A549 (cell line): ENCODE results near the gene NUP214. TPM values are rescaled to one million over a fixed set of nuclear protein-coding genes. Genes with fewer than 3 reads are reported as not detected.

Experiments used
- ATAC-seq, 2 experiments: fragments of 200-7000 bp in 1 of 2; fragments of >200 bp in 1 of 2; cut with Nextera tagmentation in 1 of 2; cut with Tn5 transposase in 1 of 2; 3 replicates each; pipeline versions ENCODE4 v1.8.0 to v1.9.1; 2018 to 2020; ENCODE audit warnings: mild to moderate bottlenecking in 1 of 2, moderate library complexity in 1 of 2
- CTCF ChIA-PET: fragments of 300-600 bp; sonication (Branson Sonifier 250); formaldehyde crosslinking; extraction: SDS; loops from one replicate; lab custom pipeline; 2021; ENCODE audit warnings: antibody characterized with exemption, inconsistent platforms; lab: Yijun Ruan, JAX
- POLR2A ChIA-PET: fragments of 350-600 bp; formaldehyde crosslinking; extraction: SDS; loops from one replicate; lab custom pipeline; 2021; ENCODE audit warnings: antibody characterized with exemption, inconsistent platforms; lab: Yijun Ruan, JAX
- DNase-seq, 2 experiments: peaks; one replicate each; pipeline versions ENCODE4 v3.0.0 to v3.0.0-alpha.2; 2011 to 2016; ENCODE audit warnings: low read depth in 1 of 2, low spot score in 1 of 2
- FAIRE-seq: peaks from 2 replicates; lab custom pipeline; 2011; peaks lifted over from hg19 to GRCh38; lab: Jason Lieb, UNC
- H3K27ac ChIP-seq, 2 experiments: fragments of >200 bp; sonication (Bioruptor Twin); formaldehyde crosslinking; 3 replicates each; pipeline ENCODE4 v1.5.1; 2016 to 2017
- H3K4me1 ChIP-seq: fragments of >200 bp; sonication (Bioruptor Twin); formaldehyde crosslinking; 3 replicates; pipeline ENCODE4 v1.6.1; 2016
- H3K4me2 ChIP-seq: fragments of >200 bp; sonication (Bioruptor Twin); formaldehyde crosslinking; 3 replicates; pipeline ENCODE4 v1.6.1; 2016
- H3K4me3 ChIP-seq: fragments of >200 bp; sonication (Bioruptor Twin); formaldehyde crosslinking; 3 replicates; pipeline ENCODE4 v1.5.1; 2016
- H3K9me3 ChIP-seq: fragments of >200 bp; sonication (Bioruptor Twin); formaldehyde crosslinking; 3 replicates; pipeline ENCODE4 v1.6.1; 2016
- BCL3 ChIP-seq: fragments of >200 bp; sonication (Bioruptor Twin); formaldehyde crosslinking; IDR thresholded peaks from 3 replicates; pipeline ENCODE4 v1.6.1; 2016
- BHLHE40 ChIP-seq: IDR thresholded peaks from 2 replicates; pipeline ENCODE4 v1.6.1; 2012; ENCODE audit warnings: low read depth, low read length, inconsistent platforms
- CBX2 ChIP-seq: fragments of 200-600 bp; sonication (generic); IDR thresholded peaks from 2 replicates; pipeline ENCODE4 v1.6.1; 2016; ENCODE audit warnings: low read depth, mild to moderate bottlenecking, borderline replicate concordance
- CBX8 ChIP-seq: fragments of 200-600 bp; sonication (generic); IDR thresholded peaks from 2 replicates; pipeline ENCODE4 v1.6.1; 2016
- CTCF ChIP-seq: fragments of >200 bp; sonication (Bioruptor Twin); formaldehyde crosslinking; IDR thresholded peaks from 3 replicates; pipeline ENCODE4 v1.5.1; 2016
- E2F6 ChIP-seq: IDR thresholded peaks from 2 replicates; pipeline ENCODE4 v1.6.1; 2012; ENCODE audit warnings: low read depth, borderline replicate concordance
- ESRRA ChIP-seq: fragments of 150-350 bp; IDR thresholded peaks from 2 replicates; pipeline ENCODE4 v1.6.1; 2014; ENCODE audit warnings: mild to moderate bottlenecking, low read length, borderline replicate concordance
- HDAC2 ChIP-seq: fragments of 200-600 bp; sonication (generic); IDR thresholded peaks from 2 replicates; pipeline ENCODE4 v1.6.1; 2016
- HOXA7 ChIP-seq: fragments of 250-450 bp; sonication (Bioruptor Pico); IDR thresholded peaks from 2 replicates; pipeline ENCODE4 v1.5.0; 2020; ENCODE audit warnings: mild to moderate bottlenecking, moderate library complexity
- HOXB13 ChIP-seq: fragments of 250-450 bp; sonication (Bioruptor Pico); IDR thresholded peaks from 2 replicates; pipeline ENCODE4 v1.5.0; 2020; ENCODE audit warnings: low read depth, mild to moderate bottlenecking, moderate library complexity
- KDM5A ChIP-seq: fragments of 200-600 bp; sonication (generic); IDR thresholded peaks from 2 replicates; pipeline ENCODE4 v1.6.1; 2016; ENCODE audit warnings: antibody characterized with exemption, mild to moderate bottlenecking
- MAZ ChIP-seq: fragments of 150-350 bp; IDR thresholded peaks from 2 replicates; pipeline ENCODE4 v1.6.1; 2014; ENCODE audit warnings: antibody characterized with exemption, low read depth, low read length, borderline replicate concordance
- NPAS2 ChIP-seq: fragments of 250-450 bp; sonication (Bioruptor Pico); IDR thresholded peaks from 2 replicates; pipeline ENCODE4 v1.8.0; 2022; ENCODE audit warnings: mild to moderate bottlenecking, moderate library complexity, borderline replicate concordance
- NR3C1 ChIP-seq: fragments of >200 bp; sonication (Bioruptor Twin); formaldehyde crosslinking; IDR thresholded peaks from 3 replicates; pipeline ENCODE4 v1.6.1; 2017
- POLR2A ChIP-seq: IDR thresholded peaks from 2 replicates; pipeline ENCODE4 v1.6.1; 2012; ENCODE audit warnings: mild to moderate bottlenecking, low read length
- RCOR1 ChIP-seq: fragments of 150-350 bp; IDR thresholded peaks from 2 replicates; pipeline ENCODE4 v1.6.1; 2014; ENCODE audit warnings: antibody characterized with exemption, low read length, low read depth
- RFX5 ChIP-seq: fragments of 450-650 bp; IDR thresholded peaks from 2 replicates; pipeline ENCODE4 v1.7.1; 2014; ENCODE audit warnings: antibody characterized with exemption, mild to moderate bottlenecking, moderate library complexity
- RNF2 ChIP-seq: fragments of 200-600 bp; sonication (generic); IDR thresholded peaks from 2 replicates; pipeline ENCODE4 v1.6.1; 2016; ENCODE audit warnings: low read depth, mild to moderate bottlenecking, antibody characterized with exemption, moderate library complexity, borderline replicate concordance
- SMC3 ChIP-seq: fragments of >200 bp; sonication (Bioruptor Twin); formaldehyde crosslinking; IDR thresholded peaks from 3 replicates; pipeline ENCODE4 v1.6.1; 2018; ENCODE audit warnings: inconsistent platforms
- TFCP2L1 ChIP-seq: fragments of 250-450 bp; sonication (Bioruptor Pico); IDR thresholded peaks from 2 replicates; pipeline ENCODE4 v1.5.0; 2021; ENCODE audit warnings: mild to moderate bottlenecking
- USF2 ChIP-seq: fragments of 450-650 bp; IDR thresholded peaks from 2 replicates; pipeline ENCODE4 v1.6.1; 2014; ENCODE audit warnings: antibody characterized with exemption
- ZFP36 ChIP-seq: fragments of 450-650 bp; IDR thresholded peaks from 2 replicates; pipeline ENCODE4 v1.6.1; 2014; ENCODE audit warnings: borderline replicate concordance; ENCODE audit not compliant: partially characterized antibody
- ZNF302 ChIP-seq: fragments of 250-450 bp; sonication (Bioruptor Pico); IDR thresholded peaks from 2 replicates; pipeline ENCODE4 v1.9.0; 2021; ENCODE audit warnings: inconsistent platforms, mild to moderate bottlenecking, moderate library complexity
- WGBS: methylation state at CpG from one replicate; pipeline ENCODE4 v1.1.6; 2017; ENCODE audit errors: missing lambda C conversion rate; 5-methylcytosine and 5-hydroxymethylcytosine counted together
- polyA plus RNA-seq, 4 experiments: library from polyadenylated mRNA; depleted of rRNA in 3 of 4; stranded (reverse); fragments of >200 nt; fragmentation: RNase III in 1 of 4; extraction: RNeasy Plus Mini Kit Qiagen cat#74134 plus additional on column Dnase treatment in 1 of 4; gene quantifications; 2 replicates in 3 of 4; 3 replicates in 1 of 4; pipeline ENCODE4 v1.2.3, GENCODE V29; 2011 to 2017

NUP214 gene
- polyA plus RNA-seq, 2 of the 4 experiments (the other 2 are of a cell fraction), result 14.4 to 18.5 TPM

GRCh38 chr9:131167146-131167692 lies 41.8 kb downstream of the NUP214 start:
- CTCF ChIA-PET, result interaction anchor here (0.9 to 7.6 kb wide), 3 partner anchors 11 to 396 kb away, joined by 3 to 64 read pairs (median 21); no protein-coding TSS in a partner anchor
- TF ChIP-seq CBX2, result no peak
- TF ChIP-seq KDM5A, result no peak
- no peak for TF ChIP-seq BCL3
- TF ChIP-seq MAZ, result no peak
- WGBS, result 84% methylated on average over 6 of the region's 6 CpGs
- FAIRE-seq (no peak), ATAC-seq (no peak), DNase-seq (no peak)
- no peaks in the 10 kb centered on the region for H3K9me3 ChIP-seq
- no peak overlapping the region for H3K4me3 ChIP-seq
- H3K27ac ChIP-seq, result no peak overlapping the region
- H3K4me2 ChIP-seq, result no peak overlapping the region
- POLR2A ChIA-PET, result interaction anchor here (0.8 kb wide), 1 partner anchor 42 kb away, joined by 3 read pairs; the partner anchor contains the start of gene NUP214
- no peaks in the 10 kb centered on the region for H3K4me1 ChIP-seq

GRCh38 chr9:131167936-131168335 lies 42.5 kb downstream of the NUP214 start:
- H3K4me3 ChIP-seq, result no peak overlapping the region
- WGBS, result 95% methylated on average over 4 of the region's 4 CpGs
- no peak overlapping the region for H3K27ac ChIP-seq
- no peaks in the 10 kb centered on the region for H3K4me1 ChIP-seq
- H3K9me3 ChIP-seq, result no peaks in the 10 kb centered on the region
- no peak overlapping the region for H3K4me2 ChIP-seq
- TF ChIP-seq TFCP2L1 (CRISPR knock-in tag), result no peak
- no peak for TF ChIP-seq HOXA7 (CRISPR knock-in tag)
- TF ChIP-seq RFX5, result no peak
- no peak for TF ChIP-seq ZNF302 (CRISPR knock-in tag)
- TF ChIP-seq RCOR1, result no peak
- TF ChIP-seq CBX8, result no peak
- no peak for TF ChIP-seq E2F6
- TF ChIP-seq ZFP36, result no peak
- TF ChIP-seq RNF2, result no peak
- TF ChIP-seq ESRRA, result no peak
- no peak for TF ChIP-seq NR3C1
- no peak for TF ChIP-seq BHLHE40
- no peak for TF ChIP-seq CTCF
- TF ChIP-seq HOXB13 (CRISPR knock-in tag), result no peak
- TF ChIP-seq NPAS2 (CRISPR knock-in tag), result no peak
- TF ChIP-seq SMC3, result no peak
- no peak for TF ChIP-seq HDAC2
- TF ChIP-seq USF2, result no peak
- no peak for TF ChIP-seq POLR2A
- ChIA-PET CTCF (interaction anchor here (0.9 to 7.6 kb wide), 3 partner anchors 10 to 396 kb away, joined by 3 to 64 read pairs (median 21); no protein-coding TSS in a partner anchor), POLR2A (no interaction called here)
- FAIRE-seq, result no peak
- DNase-seq, result no peak
- ATAC-seq, result no peak
